Measurements from ENCODE around the gene RTN4R. TPM values are rescaled to one million over a fixed set of nuclear protein-coding genes. Genes with fewer than 3 reads are reported as not detected.
A peak's percentile ranks its signal among the peaks of the same experiment; 100 is the strongest.

The RTN4R gene
- total and polyA plus RNA-seq, 9 of the 15 experiments (the other 6 are each of a cell fraction or from before 2014, with no cell fraction given), result 0.04 to 2.8 (median 1.4) TPM; not detected in 3

GRCh38 chr22:20247010-20247505 is 21.1 kb downstream of the RTN4R start (continued):
- TF ChIP-seq E4F1 (CRISPR knock-in tag; IDR thresholded peaks at IDR 0.05; ENCODE audit: borderline replicate concordance), result no peak
- TF ChIP-seq SRF (CRISPR knock-in tag; IDR thresholded peaks at IDR 0.05), result peak in 1 of 2 experiments; percentile 20; a peak in 1 of 4 replicates
- TF ChIP-seq RERE (CRISPR knock-in tag; IDR thresholded peaks at IDR 0.05; ENCODE audit: borderline replicate concordance), result no peak
- TF ChIP-seq ATF7 (IDR thresholded peaks at IDR 0.05), result peak; percentile 32; the same call in 1 of the 2 replicates
- no peak for TF ChIP-seq PREB (CRISPR knock-in tag; IDR thresholded peaks at IDR 0.05)
- TF ChIP-seq RFX1 (IDR thresholded peaks at IDR 0.05), result no peak
- no peak for TF ChIP-seq LCOR (CRISPR knock-in tag; IDR thresholded peaks at IDR 0.05)
- peak; percentile 40; the same call in 1 of the 2 replicates for TF ChIP-seq NFE2 (IDR thresholded peaks at IDR 0.05; ENCODE audit: low read depth)
- 0 out of 2 replicates have a peak, but pooled peaks have one; percentile 8 for TF ChIP-seq ERF (CRISPR knock-in tag; IDR thresholded peaks at IDR 0.05)
- TF ChIP-seq ZBTB1 (CRISPR knock-in tag; IDR thresholded peaks at IDR 0.05; ENCODE audit: borderline replicate concordance, low read depth), result no peak
- TF ChIP-seq ZNF224 (CRISPR knock-in tag; IDR thresholded peaks at IDR 0.05), result no peak
- no peak for TF ChIP-seq TEAD2 (tag; IDR thresholded peaks at IDR 0.05)
- peak; percentile 70 for TF ChIP-seq MYC (IDR thresholded peaks at IDR 0.05; ENCODE audit: low read depth, low read length)
- peak; percentile 75; the same call in 1 of the 2 replicates for TF ChIP-seq MYC (CRISPR knock-in tag; IDR thresholded peaks at IDR 0.05; ENCODE audit: borderline replicate concordance, low read depth)
- TF ChIP-seq ZNF655 (CRISPR knock-in tag; IDR thresholded peaks at IDR 0.05), result no peak

Measured in K562 (cell line).